GM21381 (cell line): ENCODE data around the gene UBE2QL1.

Source experiments
- ATAC-seq: cut with Tn5 transposase; IDR thresholded peaks from one replicate; pipeline ENCODE4 v1.9.1; 2021; ENCODE audit warnings: mild to moderate bottlenecking, moderate library complexity; ENCODE audit not compliant: unreplicated experiment

Gene UBE2QL1

DNA sequence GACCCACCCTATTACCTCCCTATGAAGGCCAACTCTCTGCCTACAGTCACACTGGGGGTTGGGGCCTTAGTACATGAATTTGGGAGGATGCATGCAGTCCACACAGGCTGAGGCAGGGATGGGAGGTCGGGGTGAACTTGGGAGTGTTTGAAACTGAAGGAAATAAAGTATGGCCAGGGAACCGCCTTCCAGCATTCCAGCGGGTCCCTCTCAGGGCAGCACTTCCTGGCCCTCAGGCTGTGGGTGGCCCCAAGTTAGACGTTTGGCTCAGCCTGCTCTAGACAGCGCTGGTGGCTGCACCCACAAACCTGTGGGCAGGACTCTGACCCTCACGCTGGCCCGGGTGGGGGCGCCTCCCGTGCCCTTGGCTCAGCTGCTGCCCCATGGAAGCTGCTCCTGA is 74.3 kb downstream of the UBE2QL1 start:
- no peak for ATAC-seq

DNA sequence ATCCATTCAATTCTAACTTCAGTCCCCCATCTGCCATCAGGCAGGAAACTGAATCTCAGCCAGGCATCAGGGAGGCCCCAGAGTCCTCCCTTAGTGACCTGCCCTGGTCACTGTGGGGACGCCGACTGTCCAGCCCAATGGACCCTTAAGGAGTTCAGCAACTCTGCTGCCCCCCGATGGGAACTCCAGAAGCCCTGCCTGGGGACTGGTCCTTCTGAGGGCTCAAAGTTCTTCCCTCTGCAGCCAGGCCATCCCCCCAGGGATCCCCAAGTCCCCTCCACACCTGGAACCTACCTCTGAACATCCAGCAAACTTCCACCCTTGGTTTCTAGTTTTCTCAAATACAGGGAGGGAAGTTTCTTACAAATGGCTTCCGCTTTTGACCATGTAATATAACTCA is 76.8 kb downstream of the UBE2QL1 start:
- no peak for ATAC-seq

DNA sequence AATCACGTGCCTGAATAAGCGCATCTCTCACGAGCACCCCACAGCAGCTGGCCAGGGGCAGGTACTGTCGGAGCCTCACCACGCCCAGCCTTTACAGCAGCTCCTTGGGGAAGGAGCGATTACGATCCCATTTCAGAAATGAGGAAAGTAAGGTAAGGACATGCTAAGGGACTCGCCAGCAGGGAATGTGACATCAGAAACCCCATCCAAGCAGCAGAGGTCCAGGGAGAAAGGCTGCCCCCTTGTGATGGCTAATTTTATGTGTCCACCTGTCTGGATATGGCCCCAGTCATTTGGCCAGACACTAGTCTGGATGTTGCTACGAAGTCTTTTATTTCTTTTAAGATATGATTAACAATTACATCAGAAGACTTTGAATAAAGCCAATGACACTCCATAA is 77.3 kb downstream of the UBE2QL1 start:
- no peak for ATAC-seq

DNA sequence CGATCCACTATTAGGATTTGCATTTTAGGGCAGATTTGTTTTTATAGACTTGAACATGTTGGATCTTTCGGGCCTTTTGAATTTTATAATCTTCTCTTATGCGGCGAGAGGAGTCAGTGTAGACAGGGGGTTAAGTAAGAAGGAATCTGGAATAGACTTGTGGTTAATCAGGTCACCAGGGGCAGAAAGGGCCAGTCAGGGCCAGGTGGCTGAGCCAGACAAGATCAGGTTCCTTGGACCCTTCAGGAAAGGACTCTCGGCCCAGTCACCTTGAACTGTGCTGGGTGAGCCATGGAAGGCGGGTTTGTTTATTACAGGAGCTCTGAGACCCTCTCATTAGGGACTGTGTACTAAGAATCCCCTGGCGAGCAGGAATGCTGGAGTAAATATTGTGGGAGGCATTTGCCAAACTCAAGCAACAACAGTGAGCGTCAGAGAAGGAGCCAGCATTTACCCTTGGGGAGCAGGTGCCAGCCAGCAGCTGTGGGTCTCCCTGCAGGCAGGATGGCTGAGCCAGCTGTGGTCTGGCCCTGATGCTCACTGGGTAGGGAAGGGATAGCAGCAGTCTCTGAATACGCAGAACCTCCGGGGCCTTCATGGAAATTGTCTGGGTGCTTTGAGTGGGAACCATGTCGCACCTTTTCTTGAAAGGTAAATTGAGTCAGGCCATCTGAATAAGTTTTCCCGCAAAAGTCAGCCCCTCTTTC is 79.2 kb downstream of the UBE2QL1 start:
- ATAC-seq = no peak

DNA sequence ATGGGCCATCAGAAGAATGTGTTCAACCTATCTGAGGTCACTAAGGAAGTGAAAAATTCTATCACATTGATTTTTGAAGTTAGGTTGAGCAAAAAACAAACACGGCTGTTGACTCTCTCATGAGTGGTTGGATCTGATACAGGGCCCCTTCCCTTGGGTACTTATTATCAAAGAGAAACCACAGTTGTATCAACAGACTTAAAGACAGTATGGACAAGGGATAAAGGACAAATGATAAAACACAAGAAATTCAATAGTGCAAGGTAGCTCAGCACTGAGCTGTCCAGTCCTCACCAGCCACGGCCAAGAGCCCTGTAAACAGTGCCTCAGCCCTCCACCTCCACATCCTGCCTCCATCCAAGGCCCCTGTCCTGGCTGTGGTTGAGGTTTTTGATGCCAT is 86.9 kb downstream of the UBE2QL1 start:
- no peak for ATAC-seq

DNA sequence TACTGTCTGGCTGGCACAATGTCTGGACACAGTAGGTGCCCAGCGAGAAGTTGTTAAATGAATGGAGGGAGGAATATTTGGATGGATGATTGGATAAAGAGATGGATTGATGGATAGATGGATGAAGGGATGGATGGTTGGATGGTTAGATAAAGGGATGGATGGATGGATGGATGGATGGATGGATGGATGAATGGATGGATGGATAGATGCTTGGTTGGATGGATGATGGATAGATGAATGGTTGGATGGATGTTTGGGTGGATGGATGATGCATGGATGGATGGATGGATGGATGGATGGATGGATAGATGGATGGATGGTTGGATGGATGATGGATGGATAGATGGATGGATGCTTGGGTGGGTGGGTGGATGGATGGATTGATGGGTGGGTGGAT is 90.4 kb downstream of the UBE2QL1 start:
- ATAC-seq = no peak

DNA sequence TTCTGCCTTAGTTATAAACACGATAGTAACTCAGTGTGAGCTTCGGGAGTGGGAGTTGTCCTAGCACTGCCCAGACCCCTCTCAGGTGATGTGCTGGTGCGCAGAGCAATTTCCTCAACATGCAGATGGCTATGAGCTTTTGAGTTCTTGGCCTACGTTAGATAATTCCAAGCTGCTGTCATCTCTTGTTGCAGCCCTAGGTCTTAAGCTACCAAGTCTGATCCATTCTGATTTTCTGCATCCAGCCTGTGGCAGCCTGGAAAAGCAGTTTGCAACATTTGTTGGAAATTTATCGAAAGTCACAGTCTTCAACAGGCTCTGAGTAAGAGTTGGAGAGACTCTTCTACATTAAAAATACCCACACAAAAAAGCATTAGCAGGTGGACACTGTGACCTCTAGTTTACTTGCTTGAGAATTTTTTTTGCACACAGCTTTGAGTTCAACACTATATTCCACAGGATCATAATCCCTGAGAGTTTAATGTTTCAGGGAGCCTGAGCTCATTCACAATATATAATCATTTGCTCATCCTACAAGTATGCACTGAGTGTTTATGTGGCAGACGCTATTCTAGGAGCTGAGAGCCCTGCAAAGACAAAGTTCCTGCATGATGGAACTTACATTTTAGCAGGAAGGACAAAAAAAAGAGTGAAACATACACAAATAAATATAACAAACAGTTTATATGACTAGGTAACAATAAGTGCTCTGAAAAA is 91.6 kb downstream of the UBE2QL1 start:
- no peak for ATAC-seq

DNA sequence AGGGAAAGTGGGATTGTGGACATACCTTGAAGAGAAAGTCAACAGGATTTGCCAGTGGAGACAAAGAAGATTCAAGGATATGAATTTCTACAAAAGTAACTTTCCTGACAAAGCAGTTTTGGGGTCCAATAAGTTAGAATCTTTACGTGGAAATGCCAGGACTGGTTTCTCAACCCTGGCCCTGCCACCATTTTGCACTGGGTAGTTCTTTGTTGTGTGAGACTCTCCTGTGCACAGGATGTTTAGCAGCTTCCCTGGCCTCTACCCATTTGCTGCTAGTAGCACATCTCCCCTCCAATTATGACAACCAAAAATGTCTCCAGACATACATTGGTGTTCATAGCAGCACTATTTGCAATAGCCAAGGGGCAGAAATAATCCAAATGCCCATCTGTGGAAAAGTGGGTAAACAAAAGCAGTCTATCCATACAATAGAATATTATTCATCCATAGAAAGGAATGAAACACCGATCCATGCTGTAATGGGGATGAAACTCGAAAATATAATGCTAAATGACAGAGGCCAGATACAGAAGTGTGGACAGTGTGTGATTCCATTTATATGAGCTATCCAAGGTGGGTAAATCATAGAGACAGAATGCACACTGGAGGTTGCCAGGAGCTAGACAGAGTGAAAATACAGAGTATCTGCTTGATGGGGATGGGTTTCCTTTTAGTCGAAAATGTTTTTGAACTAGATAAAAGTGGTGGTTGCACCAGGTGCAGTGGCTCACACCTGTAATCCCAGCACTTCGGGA is 92.8 kb downstream of the UBE2QL1 start:
- no peak for ATAC-seq

DNA sequence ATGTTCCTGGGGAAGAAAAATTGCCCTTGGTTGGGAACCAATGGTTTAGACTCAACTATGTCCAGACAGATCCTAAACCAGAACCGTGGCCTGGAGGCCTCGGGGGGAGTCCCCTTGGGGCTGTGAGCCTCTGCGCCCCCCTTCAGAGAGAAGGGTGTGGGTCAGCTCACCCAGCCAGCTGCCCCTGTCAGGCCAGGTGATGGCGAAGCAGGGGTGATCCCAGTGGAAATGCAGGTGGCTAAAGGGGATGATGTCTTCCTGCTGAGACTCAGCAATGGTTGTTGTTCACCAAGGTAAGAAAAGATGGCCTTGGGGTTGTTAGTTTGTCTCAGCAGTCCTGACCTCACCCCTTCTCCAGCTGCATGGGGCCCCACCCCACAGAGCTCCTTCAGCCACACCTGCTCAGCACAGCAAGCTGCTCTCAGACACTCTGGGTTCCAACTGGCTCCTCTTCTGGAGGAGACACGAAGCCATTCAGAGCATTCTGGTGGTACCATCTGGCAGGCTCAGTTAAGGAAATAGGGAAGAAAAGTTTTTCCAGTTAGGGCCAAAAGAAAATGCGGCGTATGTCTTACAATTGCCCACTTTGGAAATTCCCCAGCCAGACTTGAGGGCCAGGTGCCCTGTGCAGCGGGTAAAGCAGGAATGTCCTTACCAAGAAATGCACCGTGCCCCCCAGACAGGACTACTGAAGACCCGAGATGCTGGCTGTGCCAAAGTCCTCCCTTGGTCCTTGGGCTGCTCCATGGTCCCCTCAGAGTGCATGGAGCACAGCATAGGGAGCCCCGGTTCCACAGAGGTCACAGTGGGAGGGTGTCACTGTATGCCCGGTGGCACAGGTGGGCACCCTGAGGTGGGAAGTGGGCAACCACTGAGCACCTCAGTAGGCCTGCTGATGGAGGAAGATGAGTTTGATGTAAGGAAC is 94.0 kb downstream of the UBE2QL1 start:
- no peak for ATAC-seq

DNA sequence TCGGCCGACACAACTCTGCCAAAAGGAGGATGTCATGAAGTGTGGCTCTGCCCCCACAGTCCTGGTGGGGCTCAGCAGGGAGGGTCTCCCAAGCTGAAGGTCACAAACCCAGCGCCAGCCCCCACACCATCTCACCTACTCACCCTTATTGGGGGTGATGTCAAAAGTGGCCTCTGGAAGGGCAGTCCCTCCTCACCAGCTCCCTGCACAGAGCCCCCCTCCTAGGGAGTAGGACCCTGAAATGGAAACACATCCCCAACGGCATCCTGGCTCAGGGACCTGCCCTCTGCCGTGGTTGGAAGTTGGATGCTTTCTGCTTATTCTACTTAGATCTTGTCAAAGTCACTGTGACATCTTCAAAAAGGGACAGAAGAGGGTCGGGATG is 94.7 kb downstream of the UBE2QL1 start:
- ATAC-seq = no peak

DNA sequence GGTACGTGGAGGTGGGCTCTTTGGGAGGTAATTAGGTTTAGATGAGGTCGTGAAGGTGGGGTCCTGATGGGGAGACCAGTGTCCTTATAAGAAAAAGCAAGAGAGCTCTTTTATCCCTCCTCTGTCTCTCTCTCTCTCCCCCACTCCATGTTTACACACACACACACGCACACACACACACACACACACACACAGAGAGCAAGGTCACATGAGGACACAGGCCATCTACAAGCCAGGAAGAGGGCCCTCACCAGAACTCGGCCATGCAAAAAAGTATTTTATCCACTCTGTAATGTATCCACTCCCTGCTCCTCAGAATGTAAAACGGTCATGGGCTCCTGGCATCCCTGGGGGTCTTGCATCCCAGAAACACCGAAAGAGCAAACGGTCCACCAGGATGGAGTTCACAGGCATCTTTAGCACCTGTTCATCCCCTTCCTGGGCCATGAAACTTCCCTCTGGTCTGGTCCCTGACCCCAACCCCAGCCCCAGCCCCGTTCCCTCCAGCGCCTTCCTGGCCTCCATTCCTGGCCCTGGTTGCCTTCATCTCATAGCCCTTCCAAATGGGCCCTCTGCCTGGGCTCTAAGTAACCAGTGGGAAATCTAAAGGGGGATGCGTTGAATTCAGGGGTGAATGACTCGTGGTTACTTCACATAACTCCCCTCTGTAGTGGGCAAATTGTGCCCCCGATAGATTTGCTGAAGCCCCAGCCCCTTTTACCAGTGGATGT is 95.3 kb downstream of the UBE2QL1 start:
- no peak for ATAC-seq
